Ectodermal cell (in vitro differentiated cells): ENCODE results near the gene PAQR4.

Experiments
- H3K27ac ChIP-seq: 2 replicates; pipeline ENCODE4 v1.7.0; 2013; ENCODE audit warnings: mild to moderate bottlenecking, low read depth, low read length; ENCODE audit not compliant: insufficient read depth, poor library complexity, severe bottlenecking
- H3K27me3 ChIP-seq: 2 replicates; pipeline ENCODE4 v1.7.0; 2013; ENCODE audit warnings: mild to moderate bottlenecking, low read length; ENCODE audit not compliant: insufficient read depth, control insufficient read depth, poor library complexity, severe bottlenecking
- H3K36me3 ChIP-seq: one replicate; pipeline ENCODE4 v1.7.0; 2013; ENCODE audit warnings: low read length; ENCODE audit not compliant: control insufficient read depth, insufficient read depth
- H3K4me1 ChIP-seq: one replicate; pipeline ENCODE4 v1.7.0; 2013; ENCODE audit warnings: low read length; ENCODE audit not compliant: control insufficient read depth, insufficient read depth
- H3K4me3 ChIP-seq: 2 replicates; pipeline ENCODE4 v1.7.0; 2013; ENCODE audit warnings: low read depth, low read length, control low read depth; ENCODE audit not compliant: insufficient read depth
- H3K9me3 ChIP-seq: 2 replicates; pipeline ENCODE4 v1.7.0; 2013; ENCODE audit warnings: mild to moderate bottlenecking, low read length, moderate library complexity; ENCODE audit not compliant: control insufficient read depth
- WGBS, 2 experiments: methylation state at CpG; one replicate each; pipeline ENCODE4 v1.1.7; 2013; ENCODE audit warnings: missing lambda C conversion rate in 2 of 2; 5-methylcytosine and 5-hydroxymethylcytosine counted together

The PAQR4 gene

GRCh38 chr16:3013998-3014690 lies 45.0 kb downstream of the PAQR4 start:
- Histone ChIP-seq H3K4me3 (no peak overlapping the region), H3K27me3 (peaks cover 33% of the 10 kb centered on the region), H3K9me3 (no peaks in the 10 kb centered on the region), H3K4me1 (peaks cover 22% of the 10 kb centered on the region), H3K36me3 (no peaks in the 10 kb centered on the region), H3K27ac (no peak overlapping the region)
- WGBS, 2 experiments, result 79 to 81% methylated on average over 12 of the region's 12 CpGs

- H3K4me3 ChIP-seq, result no peak overlapping the region
- H3K36me3 ChIP-seq, result no peaks in the 10 kb centered on the region
- 92 to 93% methylated on average over 6 of the region's 6 CpGs for WGBS, 2 experiments
- no peak overlapping the region for H3K27ac ChIP-seq
- H3K27me3 ChIP-seq, result peaks cover 33% of the 10 kb centered on the region
- peaks cover 17% of the 10 kb centered on the region for H3K4me1 ChIP-seq
- H3K9me3 ChIP-seq, result no peaks in the 10 kb centered on the region
Measured at GRCh38 chr16:3014971-3015370, 45.8 kb downstream of the PAQR4 start.

GRCh38 chr16:3015865-3016521 lies 46.8 kb downstream of the PAQR4 start:
- 84% methylated on average over 13 of the region's 13 CpGs for WGBS, 2 experiments
- Histone ChIP-seq H3K9me3 (no peaks in the 10 kb centered on the region), H3K27me3 (peaks cover 33% of the 10 kb centered on the region), H3K27ac (no peak overlapping the region), H3K36me3 (no peaks in the 10 kb centered on the region), H3K4me3 (no peak overlapping the region), H3K4me1 (peaks cover 14% of the 10 kb centered on the region)

GRCh38 chr16:3017344-3017743 lies 48.2 kb downstream of the PAQR4 start:
- peak overlapping the region; percentile 58 for H3K4me3 ChIP-seq
- peak overlapping the region; percentile 61 for H3K27ac ChIP-seq
- WGBS, 2 experiments, result 1% methylated on average over 20 of the region's 20 CpGs
- H3K36me3 ChIP-seq, result no peaks in the 10 kb centered on the region
- H3K9me3 ChIP-seq, result no peaks in the 10 kb centered on the region
- H3K4me1 ChIP-seq, result peaks cover 25% of the 10 kb centered on the region
- peaks cover 22% of the 10 kb centered on the region for H3K27me3 ChIP-seq

GRCh38 chr16:3017794-3018506 lies 48.8 kb downstream of the PAQR4 start, which contains the start of gene CLDN6:
TSS of gene CLDN6 (minus strand) at chr16:3018183. CDS start at chr16:3016021, 2,162 bp downstream.
- Histone ChIP-seq H3K36me3 (no peaks in the 10 kb centered on the region), H3K4me3 (peak within 1 kb of the TSS; percentile 58), H3K27ac (peak within 1 kb of the TSS; percentile 61), H3K9me3 (no peaks in the 10 kb centered on the region), H3K4me1 (peaks cover 31% of the 10 kb centered on the region), H3K27me3 (peaks cover 16% of the 10 kb centered on the region)
- 1% methylated on average over 52 of the region's 52 CpGs for WGBS, 2 experiments

- Histone ChIP-seq H3K36me3 (no peaks in the 10 kb centered on the region), H3K4me3 (peak overlapping the region; percentile 56), H3K9me3 (no peaks in the 10 kb centered on the region), H3K4me1 (peaks cover 29% of the 10 kb centered on the region), H3K27ac (no peak overlapping the region), H3K27me3 (peaks cover 5% of the 10 kb centered on the region)
- WGBS, 2 experiments, result 48% methylated on average over 39 to 40 of the region's 40 CpGs
Measured at GRCh38 chr16:3019594-3020246, 50.6 kb downstream of the PAQR4 start.

GRCh38 chr16:3020247-3020603 lies 51.1 kb downstream of the PAQR4 start, which contains the start of gene TNFRSF12A:
TSS of gene TNFRSF12A (plus strand) at chr16:3020368. CDS start at chr16:3020398, 30 bp downstream.
- Histone ChIP-seq H3K36me3 (no peaks in the 10 kb centered on the region), H3K27me3 (peaks cover 5% of the 10 kb centered on the region), H3K4me1 (peaks cover 25% of the 10 kb centered on the region), H3K4me3 (peak within 1 kb of the TSS; percentile 56), H3K27ac (peak within 1 kb of the TSS; percentile 83), H3K9me3 (no peaks in the 10 kb centered on the region)
- 0% methylated on average over 49 of the region's 49 CpGs for WGBS, 2 experiments

- Histone ChIP-seq H3K4me1 (peaks cover 25% of the 10 kb centered on the region), H3K27ac (peak overlapping the region; percentile 83), H3K4me3 (peak overlapping the region; percentile 56), H3K36me3 (peaks cover 6% of the 10 kb centered on the region), H3K27me3 (peaks cover 5% of the 10 kb centered on the region), H3K9me3 (no peaks in the 10 kb centered on the region)
- WGBS, 2 experiments, result 0% methylated on average over 57 of the region's 57 CpGs
Measured at GRCh38 chr16:3020604-3021448, 51.7 kb downstream of the PAQR4 start.

- H3K27me3 ChIP-seq, result peaks cover 5% of the 10 kb centered on the region
- H3K36me3 ChIP-seq, result peaks cover 13% of the 10 kb centered on the region
- peaks cover 25% of the 10 kb centered on the region for H3K4me1 ChIP-seq
- H3K9me3 ChIP-seq, result no peaks in the 10 kb centered on the region
- peak overlapping the region; percentile 83 for H3K27ac ChIP-seq
- 0 to 1% methylated on average over 24 to 25 of the region's 25 CpGs for WGBS, 2 experiments
- H3K4me3 ChIP-seq, result peak overlapping the region; percentile 56
Measured at GRCh38 chr16:3021449-3022207, 52.5 kb downstream of the PAQR4 start.
